ACHN (cell line): ENCODE results near the gene CNTN4.
A peak's percentile ranks its signal among the peaks of the same experiment; 100 is the strongest.

Experiments used
- DNase-seq: peaks from one replicate; pipeline ENCODE4 v3.0.0-alpha.2; 2015
- in situ Hi-C: cut with HindIII; loops from 2 replicates; pipeline ENCODE4 v1.10.0; 2017; ENCODE audit warnings: low sequenced_read_pairs, low pct_ligation_motif_present, low pct_unique_long_range_greater_than_20kb

The CNTN4 gene

GRCh38 chr3:2356298-2356950 is 257.8 kb downstream of the CNTN4 start:
- in situ Hi-C loops: no loop called here
- DNase-seq: no peak

GRCh38 chr3:2360815-2361214 is 262.1 kb downstream of the CNTN4 start:
- in situ Hi-C loops: no loop called here
- no peak for DNase-seq

- in situ Hi-C loops: no loop called here
- no peak for DNase-seq
These were observed 263.5 kb downstream of the CNTN4 start for GRCh38 chr3:2362122-2362521.

DNA sequence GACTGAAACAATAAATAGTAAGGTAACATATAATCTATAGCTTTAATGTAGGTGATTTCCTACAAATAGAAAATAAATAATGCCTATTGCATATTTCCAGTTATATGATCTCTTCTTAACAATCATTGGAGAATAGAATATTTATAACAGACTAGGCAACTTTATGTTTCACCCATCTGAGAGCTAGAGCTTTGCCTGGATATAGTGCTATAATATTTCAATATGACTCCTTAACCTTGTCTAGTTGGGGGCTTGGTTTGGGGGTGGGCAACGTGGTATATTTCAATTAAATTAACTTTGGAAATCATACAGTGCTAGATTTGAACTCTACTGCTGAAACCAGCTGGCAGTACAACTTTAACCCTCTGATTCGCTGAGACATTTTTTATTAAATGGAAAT is 265.2 kb downstream of the CNTN4 start:
- no peak for DNase-seq
- in situ Hi-C loops: no loop called here

DNA sequence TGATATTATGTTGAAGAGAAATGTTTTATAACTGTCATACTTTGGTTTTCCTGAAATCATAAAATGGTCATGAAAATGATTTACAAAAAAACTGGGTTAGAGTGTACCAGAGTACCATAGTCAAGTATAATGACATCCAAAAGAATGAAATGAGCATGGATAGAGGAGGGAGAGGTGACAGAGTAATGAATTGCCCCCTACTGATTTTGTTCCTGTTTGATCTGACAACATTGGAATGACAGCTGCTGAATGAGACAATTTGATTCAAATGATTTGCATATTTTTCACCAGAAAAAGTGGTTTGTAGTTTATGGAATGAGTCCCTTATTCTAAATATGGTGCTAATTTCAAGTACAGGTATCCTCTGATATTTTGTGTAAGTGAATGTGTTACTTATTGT is 271.7 kb downstream of the CNTN4 start:
- in situ Hi-C loops: no loop called here
- DNase-seq: no peak

DNA sequence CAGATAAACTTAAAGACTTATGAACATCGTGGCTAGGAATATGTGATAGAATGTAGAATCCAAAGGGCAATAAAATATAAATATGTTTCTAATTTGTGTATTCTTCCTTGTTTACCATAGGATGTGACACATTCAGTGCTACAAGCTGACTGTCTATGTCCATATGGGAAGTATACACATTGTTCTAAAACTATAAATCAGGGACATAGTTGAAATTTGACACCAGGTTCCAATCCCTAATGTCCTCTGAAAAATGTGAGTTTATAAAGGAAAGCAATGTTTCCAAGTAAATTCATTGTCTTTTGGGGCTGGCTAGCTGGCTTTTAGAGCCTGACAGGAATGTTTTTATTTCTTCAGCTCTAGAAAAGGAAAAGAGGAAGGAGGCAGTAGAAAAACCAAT is 273.6 kb downstream of the CNTN4 start:
- DNase-seq: no peak
- in situ Hi-C loops: no loop called here

DNA sequence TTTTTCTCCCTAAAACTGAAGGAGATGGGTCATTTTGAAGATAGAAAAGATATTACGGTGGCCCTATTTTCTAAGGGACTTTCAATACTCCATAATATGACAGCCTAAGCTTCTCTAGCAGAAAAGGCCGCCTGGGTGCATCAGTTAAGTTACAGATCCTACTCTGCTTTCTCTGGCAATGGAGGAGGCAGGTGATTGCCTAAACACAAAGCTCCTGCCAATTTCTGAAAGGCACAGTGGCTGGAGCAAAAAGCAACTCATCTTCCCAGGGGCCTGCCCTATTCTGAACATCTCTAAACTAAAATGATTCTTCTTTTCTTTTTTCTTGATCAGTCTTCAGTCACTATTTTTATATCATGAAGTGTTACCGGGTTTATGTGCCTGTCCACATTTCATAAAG is 276.7 kb downstream of the CNTN4 start:
- in situ Hi-C loops: no loop called here
- no peak for DNase-seq

GRCh38 chr3:2377281-2377680 is 278.6 kb downstream of the CNTN4 start:
- in situ Hi-C loops: no loop called here
- DNase-seq: no peak

- in situ Hi-C loops: no loop called here
- no peak for DNase-seq
These were observed 292.4 kb downstream of the CNTN4 start for GRCh38 chr3:2390926-2391532.

DNA sequence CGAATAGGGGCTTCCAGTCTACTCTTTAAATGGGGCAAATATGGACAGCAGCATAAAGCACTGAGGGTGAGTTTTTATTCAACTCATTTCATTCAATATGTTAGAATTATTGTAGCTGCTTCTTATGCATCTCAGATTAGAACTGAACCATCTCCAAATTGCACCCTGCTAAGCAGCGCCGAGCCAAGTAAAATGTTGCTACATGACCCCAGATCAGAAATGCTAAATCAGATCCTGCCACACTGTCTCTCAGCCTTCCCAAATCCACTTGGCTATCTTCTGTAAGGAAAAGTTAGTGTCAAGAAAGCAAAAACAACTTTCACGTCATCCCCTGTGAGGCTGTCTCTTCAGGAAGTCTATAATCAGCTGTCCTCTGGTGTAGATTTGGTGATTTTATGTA is 293.2 kb downstream of the CNTN4 start:
- no peak for DNase-seq
- in situ Hi-C loops: no loop called here

GRCh38 chr3:2392981-2393380 is 294.3 kb downstream of the CNTN4 start:
- in situ Hi-C loops: no loop called here
- DNase-seq: peak; percentile 25

GRCh38 chr3:2415083-2415482 is 316.4 kb downstream of the CNTN4 start:
- in situ Hi-C loops: no loop called here
- DNase-seq: no peak

GRCh38 chr3:2420919-2421318 is 322.3 kb downstream of the CNTN4 start:
- in situ Hi-C loops: no loop called here
- DNase-seq: no peak

DNA sequence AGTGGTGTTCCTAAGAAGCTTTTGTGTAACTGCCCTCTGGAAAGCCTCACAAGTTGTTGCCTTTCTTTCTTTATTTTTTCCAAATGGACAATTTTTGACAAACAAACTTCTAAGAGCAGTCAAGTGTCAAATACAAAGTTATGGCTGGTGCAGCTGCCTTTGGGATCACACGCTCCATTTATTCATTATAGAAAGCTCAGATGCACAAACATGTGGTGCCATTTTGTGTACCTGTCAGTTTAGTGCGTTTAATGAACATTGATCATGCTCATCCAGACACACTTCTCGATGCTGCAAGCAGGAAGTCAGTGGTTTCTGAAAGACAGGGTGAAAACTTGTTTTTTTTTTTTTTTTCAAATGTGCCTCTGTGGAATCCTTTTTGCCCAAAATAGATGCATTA is 324.5 kb downstream of the CNTN4 start:
- DNase-seq: no peak
- in situ Hi-C loops: no loop called here

- in situ Hi-C loops: no loop called here
- DNase-seq: no peak
These were observed 342.9 kb downstream of the CNTN4 start for GRCh38 chr3:2441558-2441957.

DNA sequence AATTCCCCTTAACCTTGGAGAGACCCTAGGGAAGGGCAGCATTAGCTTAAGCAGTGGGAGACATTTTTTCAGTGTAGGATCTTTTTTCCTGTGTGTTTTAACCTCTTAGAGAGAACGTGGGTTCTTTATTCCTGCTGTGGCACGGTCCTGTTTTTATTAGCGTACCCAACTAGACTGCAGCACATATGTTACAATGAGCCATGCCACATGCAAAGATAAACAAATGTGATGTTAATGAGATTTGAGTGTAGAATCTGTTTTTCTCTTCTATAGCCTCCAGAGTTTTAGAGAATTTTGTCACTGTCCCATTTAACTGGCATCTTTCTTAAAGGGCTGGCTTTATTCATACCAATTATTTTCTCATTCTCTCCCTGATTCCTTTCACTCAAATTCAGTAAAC is 347.5 kb downstream of the CNTN4 start:
- no peak for DNase-seq
- in situ Hi-C loops: no loop called here

DNA sequence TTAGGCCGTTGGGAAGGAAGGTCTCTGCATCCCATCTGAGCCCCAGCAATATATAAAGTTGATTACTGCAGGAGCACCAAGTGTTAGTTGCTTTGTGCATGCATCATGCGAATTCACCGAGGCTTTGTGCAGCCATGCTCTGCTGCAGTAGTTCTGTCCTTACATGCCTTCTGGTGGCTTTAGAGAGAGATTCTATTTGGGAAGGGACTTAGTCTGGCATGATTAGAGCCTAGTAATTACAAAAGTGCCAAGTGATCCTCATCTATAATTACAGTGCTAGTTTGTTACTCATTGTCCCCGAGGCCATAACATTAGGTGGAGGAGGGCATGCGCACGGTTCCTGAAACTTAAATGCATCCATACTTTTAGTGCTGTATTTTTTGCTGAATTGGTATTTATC is 353.6 kb downstream of the CNTN4 start:
- no peak for DNase-seq
- in situ Hi-C loops: no loop called here

DNA sequence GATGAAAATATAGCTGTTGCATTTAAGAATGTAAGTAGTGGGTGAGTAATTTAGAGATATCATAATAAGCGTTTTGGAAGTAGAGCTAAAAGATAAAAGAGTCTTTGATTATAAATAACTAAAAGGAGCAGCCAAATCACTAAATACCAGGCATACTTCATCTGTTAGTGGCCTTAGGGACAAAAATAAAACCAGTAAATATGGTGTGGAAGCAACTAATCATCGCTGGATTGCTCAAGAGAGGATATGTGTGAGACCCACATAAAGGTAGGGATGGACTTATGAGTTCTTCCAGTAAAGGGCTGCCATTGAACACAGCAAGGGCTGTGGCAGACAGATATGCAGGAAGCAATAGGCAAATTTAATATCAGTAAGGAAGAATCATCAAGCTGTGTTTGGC is 356.2 kb downstream of the CNTN4 start:
- in situ Hi-C loops: no loop called here
- DNase-seq: no peak

- DNase-seq: no peak
- in situ Hi-C loops: no loop called here
These were observed 358.1 kb downstream of the CNTN4 start for GRCh38 chr3:2456788-2457187.

GRCh38 chr3:2458816-2459215 is 360.1 kb downstream of the CNTN4 start:
- no peak for DNase-seq
- in situ Hi-C loops: no loop called here

DNA sequence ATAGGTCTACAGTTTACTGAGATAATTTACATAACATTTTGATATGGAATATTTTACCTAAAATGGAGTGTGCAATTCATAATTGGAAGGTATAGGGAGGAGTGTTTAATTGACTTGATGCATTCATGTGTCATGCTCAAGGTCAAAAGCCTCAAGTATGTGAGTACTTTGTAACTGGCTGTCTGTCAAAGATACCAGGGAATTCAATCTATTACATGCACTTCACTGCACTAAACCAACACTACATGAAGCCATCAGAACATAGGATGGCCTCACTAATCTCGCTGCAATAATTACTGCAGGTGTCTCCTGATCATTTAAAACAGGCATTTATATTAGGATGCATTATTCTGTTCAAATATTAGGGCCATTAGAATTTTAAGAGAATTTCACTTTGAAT is 367.2 kb downstream of the CNTN4 start:
- DNase-seq: no peak
- in situ Hi-C loops: no loop called here
